Activated CD4-positive, CD25-positive, alpha-beta regulatory T cell treated with anti-CD3 and anti-CD28 coated beads, Interleukin-2, amount 50 U/mL, for 16 hours (primary cell): ENCODE results near the gene MDH2.
A peak's percentile ranks its signal among the peaks of the same experiment; 100 is the strongest.
"Not testable (repeated sequence)": the region's sequence is repeated elsewhere in the genome, so short reads cannot be mapped to it uniquely, and the experiment has no call there.

ENCODE experiments used
- DNase-seq: peaks from one replicate; pipeline ENCODE4 v3.0.0-alpha.2; 2020; ENCODE audit warnings: low read depth, low spot score

Gene MDH2

DNA sequence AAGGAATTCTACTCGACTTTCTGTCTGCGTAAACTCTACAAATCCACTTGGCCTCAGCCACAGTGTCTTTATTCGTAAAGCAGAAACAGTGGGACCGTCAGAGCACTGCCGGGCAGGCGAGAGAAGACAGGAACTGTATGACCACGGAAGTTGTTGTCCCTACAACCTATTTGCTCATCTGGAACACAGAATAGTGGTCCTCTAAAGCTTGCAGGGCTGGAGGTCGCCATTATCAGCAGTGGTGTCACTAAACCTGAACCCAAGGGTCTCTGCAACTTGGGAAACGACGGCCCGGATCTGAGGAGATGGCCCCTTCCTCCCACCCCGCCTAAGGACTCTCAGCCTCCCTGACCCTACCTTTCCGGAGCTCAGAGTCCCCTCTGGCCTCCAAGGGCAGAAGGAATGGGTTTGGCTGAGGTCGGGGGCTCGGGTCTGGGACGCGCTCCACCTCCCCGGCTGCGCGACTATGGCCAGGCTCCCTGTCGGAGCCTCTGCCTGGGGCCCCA is 548 bp upstream of the MDH2 start:
- no peak for DNase-seq

DNA sequence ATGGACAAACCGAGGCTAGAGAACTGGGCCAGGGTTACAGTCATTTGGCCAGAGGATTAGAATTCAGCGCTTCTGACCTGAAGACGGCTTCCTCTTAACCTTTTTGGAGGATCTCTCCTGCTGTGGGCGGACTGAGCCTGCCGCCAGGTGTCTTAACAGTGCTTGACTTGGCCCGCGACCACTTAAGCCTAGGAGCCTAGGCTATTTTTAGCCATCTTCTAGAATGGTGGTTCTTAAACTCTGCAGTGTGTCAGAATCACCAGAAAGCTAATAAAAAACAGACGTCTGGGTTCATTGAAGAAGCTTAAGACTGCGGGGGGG is 722 bp downstream of the MDH2 start:
- DNase-seq, result peak; percentile 10

DNA sequence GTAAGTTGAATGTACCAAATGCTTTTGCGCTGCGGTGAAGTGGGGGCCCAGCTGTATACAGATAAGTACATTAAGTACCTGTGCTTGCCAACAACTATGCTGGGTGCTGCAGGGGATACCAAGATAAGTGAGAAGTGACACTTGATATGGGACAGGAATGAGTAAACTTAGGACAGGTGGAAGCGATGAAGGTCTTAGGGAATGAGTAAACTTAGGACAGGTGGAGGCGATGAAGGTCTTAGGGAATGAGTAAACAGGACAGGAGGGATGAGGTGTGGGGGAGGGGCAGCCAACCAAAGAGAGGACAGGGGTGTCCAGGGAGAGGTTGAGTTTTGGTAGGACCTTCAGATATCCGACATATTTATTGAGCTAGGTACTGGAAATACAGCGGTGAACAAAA is 1.4 kb downstream of the MDH2 start:
- DNase-seq, result no peak

DNA sequence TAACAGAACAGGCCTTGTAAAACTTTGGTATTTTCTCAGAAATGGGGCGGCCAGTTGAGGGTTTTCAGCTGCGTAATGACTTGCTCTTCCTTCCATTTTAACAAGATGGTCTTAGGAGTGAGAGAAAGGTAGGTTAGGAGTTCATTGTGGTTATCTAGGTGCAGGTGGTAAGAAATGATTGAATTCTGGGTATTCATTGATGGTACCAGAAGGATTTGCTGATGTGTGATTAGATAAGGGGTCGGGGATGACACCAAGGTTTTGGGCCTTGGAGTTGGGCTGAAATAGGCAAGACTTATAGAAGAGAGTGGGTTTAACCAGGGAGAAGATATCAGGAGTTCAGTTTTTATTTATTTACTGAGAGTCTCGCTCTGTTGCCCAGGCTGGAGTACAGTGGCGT is 2.6 kb downstream of the MDH2 start:
- no peak for DNase-seq

DNA sequence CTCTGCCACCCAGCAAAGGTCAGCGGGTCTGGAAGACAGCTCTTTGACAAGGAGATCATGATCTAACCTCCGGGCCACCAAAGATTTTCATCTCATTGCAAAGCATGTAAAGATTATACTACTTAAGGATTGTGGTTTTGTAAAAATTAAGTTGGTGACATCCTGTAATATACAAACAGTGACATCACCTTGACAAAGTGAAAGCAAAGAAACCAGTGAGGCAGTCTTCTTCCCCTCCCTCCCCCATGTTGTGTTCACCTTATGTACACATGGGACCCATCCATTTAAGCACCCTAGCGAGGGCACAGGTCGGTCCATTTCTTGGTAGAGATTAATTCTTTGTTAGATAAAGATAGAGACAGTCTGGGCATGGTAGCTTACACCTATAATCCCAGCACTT is 3.9 kb downstream of the MDH2 start:
- DNase-seq, result no peak

DNA sequence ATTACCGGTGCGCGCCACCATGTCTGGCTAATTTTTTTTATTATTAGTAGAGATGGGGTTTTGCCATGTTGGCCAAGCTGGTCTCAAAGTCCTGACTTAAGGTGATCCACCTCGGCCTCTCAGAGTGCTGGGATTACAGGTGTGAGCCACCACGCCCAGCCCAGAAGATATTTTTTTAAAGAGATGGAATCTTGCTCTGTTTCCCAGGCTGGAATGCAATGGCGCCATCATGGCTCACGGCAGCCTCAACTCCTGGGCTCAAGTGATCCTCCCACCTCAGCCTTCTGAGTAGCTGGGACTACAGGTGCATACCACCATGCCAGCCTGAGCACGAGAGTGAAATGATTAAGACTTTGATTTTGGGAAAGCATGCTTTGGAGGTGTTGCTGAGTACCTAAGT is 4.8 kb downstream of the MDH2 start:
- DNase-seq, result not testable (repeated sequence)

DNA sequence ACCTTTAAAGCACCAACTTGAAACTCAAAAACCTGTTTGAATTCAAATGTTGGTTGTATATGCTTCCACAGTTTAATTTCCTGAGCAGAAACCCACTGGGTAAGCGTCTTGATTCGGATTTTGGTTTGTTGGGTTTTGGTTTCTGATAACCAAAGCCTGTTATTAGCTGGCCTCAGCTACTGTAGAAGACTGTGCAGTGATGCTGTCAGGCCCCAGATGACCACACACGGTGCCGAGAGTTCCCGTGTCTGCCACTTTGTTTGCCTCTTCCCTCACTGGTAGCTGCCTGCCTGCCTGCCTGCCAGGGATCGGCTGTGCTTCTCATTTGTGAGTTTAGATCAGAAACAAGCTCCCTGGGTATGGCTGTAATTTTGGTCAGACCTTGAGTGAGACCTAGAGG is 5.6 kb downstream of the MDH2 start:
- DNase-seq, result no peak

DNA sequence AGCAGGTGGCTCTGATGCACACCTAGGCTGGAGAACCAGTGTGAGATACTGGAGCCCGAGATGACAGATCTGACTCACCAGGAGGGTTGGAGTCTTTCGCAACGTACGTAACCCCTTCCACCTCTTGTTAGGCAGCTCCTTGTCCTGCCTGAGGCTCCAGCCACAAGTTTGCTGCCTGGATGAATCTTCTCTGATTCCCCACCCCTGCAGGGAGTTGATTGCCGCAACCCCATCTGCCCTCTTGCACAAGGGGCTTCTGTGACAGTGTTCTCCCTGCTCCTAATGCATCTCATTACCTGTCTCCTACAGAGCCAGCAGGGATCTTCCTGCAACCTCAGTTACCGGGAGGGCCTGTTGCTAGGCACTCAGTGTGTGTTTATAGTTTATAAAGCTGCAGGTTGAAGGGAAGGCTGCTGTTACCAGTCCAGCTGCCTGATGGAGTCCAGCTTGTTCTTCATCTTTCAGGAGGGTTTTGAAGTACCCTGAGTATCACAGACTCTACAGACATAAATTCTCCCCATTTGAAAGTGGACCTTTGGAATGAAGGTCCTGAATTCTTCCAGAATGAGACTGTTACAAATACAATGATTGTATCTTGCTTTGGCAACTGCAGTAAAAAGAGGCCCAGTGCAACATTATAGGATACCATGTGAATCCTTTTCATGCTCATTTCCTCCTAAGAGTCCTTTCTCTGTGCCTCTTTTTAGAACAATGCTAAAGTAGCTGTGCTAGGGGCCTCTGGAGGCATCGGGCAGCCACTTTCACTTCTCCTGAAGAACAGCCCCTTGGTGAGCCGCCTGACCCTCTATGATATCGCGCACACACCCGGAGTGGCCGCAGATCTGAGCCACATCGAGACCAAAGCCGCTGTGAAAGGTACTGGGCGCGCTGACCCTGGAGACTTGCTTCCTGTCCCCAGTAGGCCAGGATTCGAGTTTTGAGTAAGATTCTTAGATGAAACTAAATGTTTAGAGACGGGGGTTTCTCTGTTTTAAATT is 6.5 kb downstream of the MDH2 start:
- no peak for DNase-seq

DNA sequence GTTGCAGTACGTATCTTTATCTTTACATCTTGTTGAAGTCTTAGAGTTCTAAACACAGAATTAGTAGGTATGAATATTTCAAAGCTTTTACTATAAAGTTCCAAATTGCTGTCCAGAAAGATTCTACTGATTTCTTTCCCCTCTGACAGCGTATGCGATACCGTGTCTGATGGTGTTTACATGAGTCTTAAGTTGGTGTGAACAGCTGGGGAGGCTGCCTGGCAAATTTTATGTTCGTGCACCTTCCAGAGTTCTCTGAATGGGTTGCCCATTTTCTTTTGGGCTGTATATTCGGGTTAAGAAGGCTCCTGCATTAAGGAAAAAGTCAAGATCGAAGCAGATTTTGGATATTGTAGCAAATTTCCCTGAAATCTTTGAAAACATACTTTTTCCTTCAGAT is 8.3 kb downstream of the MDH2 start:
- no peak for DNase-seq

DNA sequence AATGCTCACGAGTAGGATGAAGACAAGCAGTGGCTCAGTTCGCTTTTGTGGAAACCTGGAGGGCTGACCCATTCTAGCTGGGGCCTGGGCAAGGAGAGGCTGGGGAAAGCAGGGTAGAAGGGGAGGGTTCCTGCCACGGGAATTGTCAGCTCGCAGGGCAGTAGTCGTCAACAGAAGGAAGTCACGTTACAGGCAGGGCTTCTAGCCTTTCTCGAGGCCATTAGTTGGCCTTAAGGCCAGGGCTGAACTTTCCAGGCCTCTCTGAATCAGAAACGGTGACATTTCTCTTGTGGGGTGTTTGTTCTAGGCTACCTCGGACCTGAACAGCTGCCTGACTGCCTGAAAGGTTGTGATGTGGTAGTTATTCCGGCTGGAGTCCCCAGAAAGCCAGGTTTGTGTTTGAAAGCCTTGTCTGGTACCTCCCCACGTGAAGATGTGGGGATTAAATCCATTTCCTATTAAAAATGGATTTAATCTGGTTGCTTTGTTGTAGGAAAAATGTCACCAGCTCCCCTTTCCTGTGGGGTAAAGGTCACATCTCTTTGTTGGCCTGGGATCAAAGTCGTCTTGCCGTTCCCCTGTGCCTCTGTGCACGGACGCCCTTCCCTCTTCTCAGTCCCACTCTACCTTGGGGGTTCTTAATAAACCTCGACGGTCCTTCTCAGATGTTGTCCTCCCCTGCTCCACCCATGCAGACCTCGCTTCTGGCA is 9.4 kb downstream of the MDH2 start:
- no peak for DNase-seq

DNA sequence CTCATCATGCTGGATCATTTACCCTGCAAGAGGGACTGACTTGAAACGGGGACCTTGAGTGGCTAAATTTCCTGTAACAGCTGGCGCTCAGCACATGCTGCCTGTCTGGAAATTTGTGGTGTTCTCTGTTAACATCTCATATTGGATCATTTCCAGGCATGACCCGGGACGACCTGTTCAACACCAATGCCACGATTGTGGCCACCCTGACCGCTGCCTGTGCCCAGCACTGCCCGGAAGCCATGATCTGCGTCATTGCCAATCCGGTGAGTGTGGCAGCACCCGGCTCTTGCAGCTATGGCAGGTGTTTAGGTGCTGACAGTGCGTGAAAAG is 9.9 kb downstream of the MDH2 start:
- no peak for DNase-seq

DNA sequence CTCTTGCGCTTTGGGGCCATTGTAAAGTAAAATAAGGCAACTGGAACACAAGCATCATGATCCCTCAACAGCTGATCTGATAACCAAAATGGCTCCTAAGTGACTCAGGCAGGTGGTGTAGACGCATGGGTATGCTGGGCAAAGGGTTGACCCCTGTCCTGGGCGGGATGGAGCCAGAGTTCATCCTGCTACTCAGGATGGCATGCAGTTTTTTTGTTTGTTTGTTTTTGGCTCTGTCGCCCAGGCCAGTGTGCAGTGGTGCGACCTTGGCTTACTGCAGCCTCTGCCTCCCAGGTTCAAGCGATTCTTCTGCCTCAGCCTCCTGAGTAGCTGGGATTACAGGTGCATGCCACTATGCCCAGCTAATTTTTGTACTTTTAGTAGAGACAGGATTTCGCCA is 10.8 kb downstream of the MDH2 start:
- DNase-seq, result not testable (repeated sequence)

DNA sequence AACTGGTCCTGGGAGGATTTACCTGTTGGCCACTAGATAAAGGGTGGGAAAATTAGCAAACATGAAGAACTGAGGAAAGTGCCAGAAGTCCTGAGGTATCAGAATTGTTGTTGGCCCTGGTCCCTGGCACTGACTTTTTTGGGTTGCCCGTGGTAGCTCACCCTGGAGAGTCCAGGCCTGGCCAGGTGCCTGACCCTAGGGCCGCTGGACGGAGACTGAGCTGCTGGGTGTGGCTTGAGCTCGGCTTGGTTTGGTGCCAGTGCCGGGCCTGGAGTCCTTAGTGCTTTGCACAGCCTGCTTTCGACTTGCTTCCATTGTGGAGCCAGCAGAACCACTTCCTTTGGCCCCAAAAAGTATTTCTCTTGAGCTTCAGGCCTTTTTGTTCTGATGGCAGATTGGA is 12.9 kb downstream of the MDH2 start:
- DNase-seq, result no peak

DNA sequence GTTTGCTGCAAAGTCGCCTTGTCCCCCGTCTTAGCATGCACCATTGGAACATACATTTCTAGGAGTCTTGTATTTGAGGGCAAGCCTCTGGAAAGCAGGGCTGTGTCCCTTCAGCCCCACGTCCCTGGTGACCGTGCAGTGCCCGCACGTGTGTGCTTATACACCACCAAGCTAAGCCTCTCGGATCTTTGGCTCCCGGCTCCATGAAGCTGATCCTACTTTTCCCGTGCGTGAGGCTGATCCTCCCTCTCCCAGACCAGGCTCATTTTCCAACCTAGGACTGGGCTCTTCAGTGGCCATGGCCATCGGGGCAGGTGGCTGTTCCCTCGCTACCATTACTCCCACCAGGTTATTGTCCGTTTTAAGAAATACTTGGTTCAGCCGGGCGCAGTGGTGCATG is 14.3 kb downstream of the MDH2 start:
- no peak for DNase-seq

DNA sequence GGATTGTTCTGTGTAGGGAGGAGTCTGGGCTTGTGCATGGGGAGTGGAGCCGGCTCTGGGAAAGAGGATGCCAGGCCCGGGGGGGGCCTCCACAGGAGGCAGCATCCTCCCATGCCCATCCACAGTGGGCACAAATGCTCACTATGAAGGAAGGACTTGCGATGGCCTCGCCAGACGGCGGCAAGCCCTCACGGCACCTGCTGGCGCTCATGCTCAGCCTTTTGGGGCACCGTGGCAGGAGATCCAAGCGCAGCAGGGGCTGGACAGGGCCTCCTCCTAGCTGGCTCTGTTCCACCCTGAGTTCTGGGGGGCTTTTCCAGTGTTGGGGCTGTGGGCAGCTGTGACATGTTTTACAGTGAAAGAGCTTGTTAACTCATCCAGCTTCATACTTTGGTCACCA is 15.2 kb downstream of the MDH2 start:
- DNase-seq, result no peak

DNA sequence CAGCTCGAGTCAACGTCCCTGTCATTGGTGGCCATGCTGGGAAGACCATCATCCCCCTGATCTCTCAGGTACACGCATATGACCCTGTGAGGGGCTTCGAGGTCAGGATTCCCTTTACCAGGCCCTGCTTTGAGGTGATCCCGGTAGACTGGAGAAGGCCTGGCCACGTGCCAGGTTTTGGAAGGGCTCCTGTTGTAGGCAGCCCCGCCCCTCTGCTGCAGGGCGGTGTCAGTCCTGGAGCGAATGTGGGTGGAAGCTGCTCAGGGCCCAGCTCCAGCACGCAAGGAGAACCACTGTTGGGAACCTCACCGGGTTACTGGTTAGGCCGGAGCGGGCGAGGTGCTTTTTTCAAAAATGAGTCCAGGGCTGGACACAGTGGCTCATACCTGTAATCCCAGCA is 15.6 kb downstream of the MDH2 start:
- DNase-seq, result no peak

DNA sequence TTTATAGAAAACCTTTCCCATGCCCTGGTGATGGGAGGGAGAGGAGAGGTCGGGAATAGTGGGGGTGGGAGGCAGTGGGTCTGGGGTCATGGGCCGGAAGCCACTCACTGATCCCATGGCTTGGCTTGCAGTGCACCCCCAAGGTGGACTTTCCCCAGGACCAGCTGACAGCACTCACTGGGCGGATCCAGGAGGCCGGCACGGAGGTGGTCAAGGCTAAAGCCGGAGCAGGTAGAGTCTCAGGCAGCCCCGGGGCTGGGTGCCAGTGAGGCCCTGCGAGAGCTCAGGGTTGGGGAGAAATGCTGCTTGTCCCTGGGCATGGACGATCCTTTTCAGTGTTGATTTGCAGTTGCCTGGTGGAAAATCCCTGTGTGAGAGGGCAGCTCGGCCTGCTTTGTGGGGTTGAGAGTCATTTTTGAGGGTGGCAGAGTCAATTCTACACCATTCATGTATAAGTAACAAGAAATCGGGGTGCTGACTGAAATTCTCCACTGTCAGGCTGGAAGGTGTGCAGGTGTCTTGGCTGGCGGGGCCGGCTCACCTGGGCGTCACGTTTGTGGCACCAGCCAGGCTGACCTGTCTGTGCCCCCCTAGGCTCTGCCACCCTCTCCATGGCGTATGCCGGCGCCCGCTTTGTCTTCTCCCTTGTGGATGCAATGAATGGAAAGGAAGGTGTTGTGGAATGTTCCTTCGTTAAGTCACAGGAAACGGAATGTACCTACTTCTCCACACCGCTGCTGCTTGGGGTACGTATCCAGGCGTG is 16.5 kb downstream of the MDH2 start:
- DNase-seq, result no peak

DNA sequence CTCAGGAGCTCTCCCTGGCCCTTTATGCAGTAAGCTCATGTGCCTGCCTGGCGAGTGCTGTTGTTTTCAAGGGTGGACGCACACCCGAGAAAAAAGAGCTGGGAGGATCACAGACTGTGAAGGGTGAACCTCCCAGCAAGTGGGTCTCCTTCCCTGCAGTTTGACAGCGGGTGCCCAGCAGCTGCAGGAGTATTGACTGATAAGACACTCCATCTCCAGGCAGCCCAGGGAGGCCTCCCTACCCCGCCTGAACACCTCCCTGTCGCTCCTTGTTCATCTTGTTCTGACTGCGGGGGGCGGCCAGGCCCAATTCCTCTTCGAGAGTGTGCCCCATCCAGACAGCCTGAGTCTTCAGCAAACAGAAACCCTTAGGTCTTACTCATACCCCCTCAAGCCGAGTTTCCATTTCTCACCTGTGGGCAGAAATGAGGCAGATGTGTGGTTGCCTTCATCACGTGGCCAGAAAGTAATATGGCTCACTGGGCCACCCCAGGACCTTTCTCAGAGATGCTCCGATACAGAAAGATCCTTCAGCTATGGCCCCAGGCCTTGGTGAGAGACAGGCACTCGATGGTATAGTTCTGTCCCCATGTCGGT is 17.2 kb downstream of the MDH2 start:
- DNase-seq, result no peak

DNA sequence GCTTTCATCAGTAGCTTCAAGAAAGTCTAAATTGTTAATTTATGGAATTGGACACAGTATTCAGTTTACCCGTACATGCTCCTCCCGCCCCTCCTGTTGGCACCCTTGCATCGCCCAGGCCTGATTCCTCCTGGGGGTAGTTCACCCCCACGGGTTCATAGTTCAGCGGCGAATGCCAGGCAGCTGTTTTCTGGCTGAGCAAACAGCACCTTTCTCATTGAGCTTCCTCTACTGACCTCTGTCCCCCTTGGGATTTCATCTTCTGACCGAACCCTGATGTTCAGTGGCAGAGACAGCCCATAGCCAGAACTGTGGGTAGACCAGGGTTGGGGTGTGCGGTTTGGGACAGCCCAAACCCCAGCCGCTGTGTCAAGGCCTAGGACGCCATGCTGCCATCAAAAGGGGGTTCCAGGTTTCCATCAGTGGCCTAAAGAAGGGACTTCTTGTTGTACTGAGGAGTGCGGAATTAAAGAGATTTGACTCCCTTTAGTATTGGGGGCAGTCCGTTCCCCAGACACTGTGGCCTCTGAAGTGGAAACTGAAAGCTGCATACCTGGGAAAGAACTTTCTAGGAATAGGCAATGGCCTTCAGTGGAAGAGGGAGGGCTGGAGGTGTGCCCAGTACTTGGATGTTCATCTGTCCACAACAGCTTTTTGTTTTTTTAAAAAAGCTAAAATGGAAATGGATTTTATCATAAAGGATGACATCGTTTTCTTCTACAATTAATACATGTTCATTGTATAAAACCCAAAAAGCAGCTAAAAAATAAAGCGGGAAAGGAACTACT is 19.0 kb downstream of the MDH2 start:
- DNase-seq, result no peak

DNA sequence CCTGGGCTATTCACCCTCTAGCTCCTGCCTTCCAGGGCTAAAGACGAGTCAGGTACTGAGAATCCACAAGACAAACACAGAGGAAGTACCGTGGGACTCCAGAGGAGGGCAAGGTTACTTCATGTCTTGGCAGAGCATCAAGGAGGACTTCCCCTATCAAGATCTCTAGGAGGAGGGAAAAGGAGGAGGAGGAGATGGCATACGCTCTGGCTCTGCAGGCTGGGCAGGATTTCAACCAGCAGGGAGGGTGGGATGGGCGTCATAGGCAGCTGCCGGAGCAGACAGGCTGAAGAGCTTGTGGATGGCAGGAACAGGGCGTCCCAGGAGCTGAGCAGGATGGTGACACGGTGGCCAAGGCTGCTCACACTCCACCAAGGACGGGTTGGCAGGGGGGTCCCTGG is 21.3 kb downstream of the MDH2 start:
- no peak for DNase-seq
